GM23248 (cell line): Measurements from ENCODE around the gene ZNF333.

Experiments
- EZH2 ChIP-seq: fragments of 200-600 bp; sonication (generic); IDR thresholded peaks from 2 replicates; pipeline ENCODE4 v1.6.1; 2018; ENCODE audit warnings: antibody characterized with exemption, mild to moderate bottlenecking; ENCODE audit not compliant: insufficient read depth, poor library complexity, severe bottlenecking
- EZH2phosphoT487 ChIP-seq: fragments of 200-600 bp; sonication (generic); IDR thresholded peaks from 2 replicates; pipeline ENCODE4 v1.6.1; 2018; ENCODE audit warnings: antibody characterized with exemption, moderate library complexity, mild to moderate bottlenecking, low read depth; ENCODE audit not compliant: insufficient read depth

DNA sequence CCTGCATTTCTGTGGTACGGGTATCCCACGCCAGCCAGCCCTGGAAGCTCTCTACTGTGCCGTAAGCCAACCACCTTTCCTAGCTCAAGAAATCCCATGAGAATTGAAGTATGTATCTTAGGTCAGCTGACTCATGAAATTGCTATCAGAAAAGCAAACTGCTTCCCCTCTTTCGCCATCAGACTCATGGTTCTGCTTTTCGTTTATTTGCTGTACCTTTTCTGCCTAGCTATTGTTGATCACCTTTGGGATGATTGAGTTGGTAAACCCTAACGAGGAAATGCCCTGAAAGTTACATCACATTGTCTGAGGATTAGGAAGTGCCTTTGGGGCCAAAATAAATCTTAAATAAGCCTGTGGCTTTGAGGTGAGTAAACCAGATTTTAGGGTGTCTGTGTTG, 15.1 kb upstream of the ZNF333 start, which contains the start of gene ADGRE3:
- TF ChIP-seq EZH2phosphoT487 = no peak
- TF ChIP-seq EZH2 = no peak
